SK-N-SH (cell line): ENCODE data around the gene SPATA31D4. TPM values are rescaled to one million over a fixed set of nuclear protein-coding genes. Genes with fewer than 3 reads are reported as not detected.
"Not testable (repeated sequence)": the region's sequence is repeated elsewhere in the genome, so short reads cannot be mapped to it uniquely, and the experiment has no call there.

Source experiments
- CTCF ChIA-PET: fragments of 300-600, 350-600 bp; formaldehyde crosslinking; extraction: SDS; loops from one replicate; lab custom pipeline; 2021; lab: Yijun Ruan, JAX
- POLR2A ChIA-PET: fragments of 350-600 bp; sonication (Branson Sonifier 250); formaldehyde crosslinking; extraction: SDS; loops from one replicate; lab custom pipeline; 2020; ENCODE audit warnings: antibody characterized with exemption, inconsistent platforms; lab: Yijun Ruan, JAX
- DNase-seq: peaks from one replicate; pipeline ENCODE4 v3.0.0; 2012
- H2AFZ ChIP-seq: fragments of 200-600 bp; sonication (generic); 2 replicates; pipeline ENCODE4 v1.8.1; 2016; ENCODE audit warnings: antibody characterized with exemption, mild to moderate bottlenecking, low read depth
- H3F3A ChIP-seq: fragments of 200-600 bp; sonication (generic); replicated peaks from 2 replicates; pipeline ENCODE3; 2016; ENCODE audit warnings: antibody characterized with exemption, mild to moderate bottlenecking; ENCODE audit not compliant: insufficient read depth
- H3K27ac ChIP-seq, 2 experiments: fragments of 200-500 bp in 1 of 2; fragments of 200-600 bp in 1 of 2; sonication (Bioruptor generic) in 1 of 2; sonication (generic), shearing (Covaris generic) in 1 of 2; 2 replicates each; pipeline versions ENCODE4 v1.5.1 to v1.6.1; 2014 to 2016; ENCODE audit warnings: low read depth in 2 of 2, inconsistent platforms in 1 of 2, low read length in 1 of 2, mild to moderate bottlenecking in 1 of 2, mixed read lengths in 1 of 2
- H3K27me3 ChIP-seq: fragments of 200-600 bp; sonication (generic), shearing (Covaris generic); 2 replicates; pipeline ENCODE4 v1.6.1; 2016; ENCODE audit warnings: mixed run types; ENCODE audit not compliant: insufficient read depth
- H3K36me3 ChIP-seq, 2 experiments: fragments of 200-500 bp in 1 of 2; fragments of 200-600 bp in 1 of 2; sonication (Bioruptor generic) in 1 of 2; sonication (generic) in 1 of 2; replicated peaks in 1 of 2; 2 replicates each; pipeline versions ENCODE3 to v1.5.1; 2014 to 2016; ENCODE audit warnings: low read length in 1 of 2, mild to moderate bottlenecking in 1 of 2; ENCODE audit not compliant: insufficient read depth in 2 of 2, control insufficient read depth in 1 of 2
- H3K4me1 ChIP-seq, 2 experiments: fragments of 200-500 bp in 1 of 2; fragments of 200-600 bp in 1 of 2; sonication (Bioruptor generic) in 1 of 2; sonication (generic), shearing (Covaris generic) in 1 of 2; 2 replicates each; pipeline versions ENCODE4 v1.5.1 to v1.6.1; 2014 to 2016; ENCODE audit warnings: low read depth in 1 of 2, low read length in 1 of 2, mixed run types in 1 of 2; ENCODE audit not compliant: insufficient read depth in 2 of 2, control insufficient read depth in 1 of 2
- H3K4me2 ChIP-seq: fragments of 200-600 bp; sonication (generic), shearing (Covaris generic); 2 replicates; pipeline ENCODE4 v1.6.1; 2017; ENCODE audit warnings: mixed run types
- H3K4me3 ChIP-seq, 2 experiments: fragments of 200-500 bp in 1 of 2; fragments of 200-600 bp in 1 of 2; sonication (Bioruptor generic) in 1 of 2; sonication (generic), shearing (Covaris generic) in 1 of 2; 2 replicates each; pipeline versions ENCODE4 v1.5.1 to v1.8.1; 2014 to 2016; ENCODE audit warnings: low read depth in 2 of 2, inconsistent platforms in 1 of 2, low read length in 1 of 2, mild to moderate bottlenecking in 1 of 2, mixed read lengths in 1 of 2, moderate library complexity in 1 of 2
- H3K79me2 ChIP-seq: fragments of 200-600 bp; sonication (generic); 2 replicates; pipeline ENCODE4 v1.8.1; 2017; ENCODE audit warnings: mild to moderate bottlenecking; ENCODE audit not compliant: insufficient read depth
- H3K9ac ChIP-seq: fragments of 200-600 bp; sonication (generic); 2 replicates; pipeline ENCODE4 v1.6.1; 2017; ENCODE audit warnings: mixed run types
- H3K9me2 ChIP-seq: fragments of 200-600 bp; sonication (generic); 2 replicates; pipeline ENCODE4 v1.6.1; 2017; ENCODE audit warnings: mixed run types
- H3K9me3 ChIP-seq: fragments of 200-600 bp; sonication (generic); 2 replicates; pipeline ENCODE4 v1.6.1; 2017; ENCODE audit warnings: mixed run types, mild to moderate bottlenecking, moderate library complexity
- H4K20me1 ChIP-seq: fragments of 200-600 bp; sonication (generic); 2 replicates; pipeline ENCODE4 v1.6.1; 2017; ENCODE audit warnings: mild to moderate bottlenecking, mixed run types; ENCODE audit not compliant: insufficient read depth
- CHD2 ChIP-seq: fragments of 150-350 bp; IDR thresholded peaks from 2 replicates; pipeline ENCODE4 v1.6.1; 2018; ENCODE audit warnings: low read length; ENCODE audit not compliant: partially characterized antibody
- EP300 ChIP-seq, 2 experiments: IDR thresholded peaks; 2 replicates each; pipeline versions ENCODE4 v1.4.0 to v1.6.1; 2012; ENCODE audit warnings: borderline replicate concordance in 1 of 2, low read depth in 1 of 2, low read length in 1 of 2
- EZH2phosphoT487 ChIP-seq: fragments of 200-600 bp; sonication (generic); IDR thresholded peaks from 2 replicates; pipeline ENCODE4 v1.6.1; 2017; ENCODE audit warnings: low read depth, mixed run types, mild to moderate bottlenecking, antibody characterized with exemption, moderate library complexity, borderline replicate concordance
- FOXM1 ChIP-seq: IDR thresholded peaks from 2 replicates; pipeline ENCODE4 v1.4.0; 2012; ENCODE audit warnings: low read depth, mild to moderate bottlenecking
- GABPA ChIP-seq: IDR thresholded peaks from 2 replicates; pipeline ENCODE4 v1.4.0; 2012; ENCODE audit warnings: low read depth, mild to moderate bottlenecking
- GATA2 ChIP-seq: sonication (generic); formaldehyde crosslinking; IDR thresholded peaks from 2 replicates; pipeline ENCODE4 v1.5.0; 2020; ENCODE audit warnings: mild to moderate bottlenecking, missing genetic modification reagents
- JUND ChIP-seq: IDR thresholded peaks from 2 replicates; pipeline ENCODE4 v1.4.0; 2012
- NFIC ChIP-seq: IDR thresholded peaks from 2 replicates; pipeline ENCODE4 v1.4.0; 2012; ENCODE audit warnings: borderline replicate concordance
- NRF1 ChIP-seq: IDR thresholded peaks from 2 replicates; pipeline ENCODE4 v1.6.1; 2012; ENCODE audit warnings: low read depth, mild to moderate bottlenecking, low read length
- RCOR1 ChIP-seq: fragments of 150-350 bp; IDR thresholded peaks from 2 replicates; pipeline ENCODE4 v1.6.1; 2017; ENCODE audit warnings: antibody characterized with exemption, low read length
- RFX5 ChIP-seq: IDR thresholded peaks from 2 replicates; pipeline ENCODE4 v1.6.1; 2012; ENCODE audit warnings: mild to moderate bottlenecking, improper control_type of control experiment, low read length
- SIN3A ChIP-seq: IDR thresholded peaks from 2 replicates; pipeline ENCODE4 v1.6.1; 2012; ENCODE audit warnings: low read depth, mild to moderate bottlenecking, low read length, moderate library complexity, borderline replicate concordance
- SMC3 ChIP-seq: IDR thresholded peaks from 2 replicates; pipeline ENCODE4 v1.6.1; 2012; ENCODE audit warnings: low read depth, low read length, improper control_type of control experiment
- TCF12 ChIP-seq: IDR thresholded peaks from 2 replicates; pipeline ENCODE4 v1.4.0; 2012
- YY1 ChIP-seq: IDR thresholded peaks from 2 replicates; pipeline ENCODE4 v1.4.0; 2012; ENCODE audit warnings: low read depth, mild to moderate bottlenecking
- WGBS: methylation state at CpG from one replicate; pipeline ENCODE4 v1.1.6; 2017; ENCODE audit warnings: low lambda C conversion rate; 5-methylcytosine and 5-hydroxymethylcytosine counted together
- polyA plus RNA-seq, 3 experiments: library from polyadenylated mRNA; depleted of rRNA; stranded (reverse); fragments of >200 nt; gene quantifications; 2 replicates each; pipeline ENCODE4 v1.2.3, GENCODE V29; 2012
- TF ChIP-seq, protein P1 (sequence below): fragments of 150-350 bp; IDR thresholded peaks from 2 replicates; pipeline ENCODE4 v1.6.1; 2017; ENCODE audit warnings: antibody characterized with exemption, low read length, low read depth, borderline replicate concordance
- TF ChIP-seq, protein P2 (sequence below): IDR thresholded peaks from 2 replicates; pipeline ENCODE4 v1.4.0; 2012; ENCODE audit warnings: low read depth
- TF ChIP-seq, protein P3 (sequence below): IDR thresholded peaks from 2 replicates; pipeline ENCODE4; 2012
- TF ChIP-seq, protein P4 (sequence below): fragments of 150-350 bp; IDR thresholded peaks from 2 replicates; pipeline ENCODE4 v1.6.1; 2016; ENCODE audit warnings: mild to moderate bottlenecking, low read depth, low read length
- TF ChIP-seq, protein P5 (sequence below): IDR thresholded peaks from 2 replicates; pipeline ENCODE4 v1.4.0; 2012; ENCODE audit warnings: low read depth, borderline replicate concordance

SPATA31D4 gene
- polyA plus RNA-seq, 1 of the 3 experiments (the other 2 are of a cell fraction): not detected

DNA sequence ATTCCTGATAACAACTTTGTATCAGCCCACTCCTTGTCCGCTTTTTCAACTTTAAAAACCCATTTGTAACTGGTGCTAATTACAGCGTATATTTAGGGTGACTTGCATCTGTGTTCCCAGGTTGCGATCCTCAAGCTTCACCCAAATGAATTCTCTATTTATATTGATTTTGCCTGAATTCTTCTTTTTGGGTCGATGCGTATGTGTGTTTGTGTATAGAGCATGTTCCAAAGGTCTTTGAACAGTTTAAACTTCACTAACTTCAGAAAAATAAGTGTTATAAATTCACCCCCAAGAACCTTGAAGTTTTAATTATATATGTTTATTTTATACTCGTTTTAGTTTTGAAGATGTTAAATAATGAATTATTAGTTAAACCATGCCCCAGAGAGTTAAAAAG is 16.1 kb upstream of the SPATA31D4 start (continued):
- TF ChIP-seq, protein P1, sequence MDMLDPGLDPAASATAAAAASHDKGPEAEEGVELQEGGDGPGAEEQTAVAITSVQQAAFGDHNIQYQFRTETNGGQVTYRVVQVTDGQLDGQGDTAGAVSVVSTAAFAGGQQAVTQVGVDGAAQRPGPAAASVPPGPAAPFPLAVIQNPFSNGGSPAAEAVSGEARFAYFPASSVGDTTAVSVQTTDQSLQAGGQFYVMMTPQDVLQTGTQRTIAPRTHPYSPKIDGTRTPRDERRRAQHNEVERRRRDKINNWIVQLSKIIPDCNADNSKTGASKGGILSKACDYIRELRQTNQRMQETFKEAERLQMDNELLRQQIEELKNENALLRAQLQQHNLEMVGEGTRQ: no peak
- TF ChIP-seq FOXM1 (no peak), SMC3 (no peak), SIN3A (no peak), YY1 (no peak), GABPA (no peak)

DNA sequence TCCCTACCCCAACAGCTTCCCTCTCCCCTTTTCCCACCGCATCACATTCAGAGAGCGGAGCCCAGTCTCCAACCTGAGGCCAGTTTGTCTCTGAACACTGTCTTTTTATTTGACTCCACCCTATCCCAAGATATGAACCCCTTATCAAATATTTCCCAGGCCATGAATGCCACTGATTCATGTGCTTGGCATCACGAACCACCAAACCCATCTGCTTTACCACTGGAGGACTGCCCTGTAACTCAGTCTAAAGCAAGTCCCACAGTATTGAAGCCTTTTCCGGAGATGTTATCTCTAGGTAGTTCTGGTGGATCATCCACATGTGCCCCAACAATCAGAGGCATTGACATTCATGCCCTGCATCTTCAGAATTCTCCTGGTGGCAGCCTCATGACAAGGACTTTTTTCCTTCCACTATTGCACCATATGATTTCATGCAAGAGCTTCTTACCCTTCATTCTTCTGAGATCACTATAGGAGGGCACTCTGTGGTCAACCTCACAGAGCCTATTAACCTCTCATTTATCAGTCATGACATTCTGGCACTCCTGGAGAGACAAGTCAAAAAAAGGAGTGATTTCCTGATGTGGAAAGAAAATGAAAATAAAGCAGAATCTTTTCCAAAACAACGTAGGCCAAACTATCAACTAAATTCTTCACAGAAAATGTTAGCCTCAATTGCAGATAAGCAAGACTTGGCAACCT is 12.3 kb upstream of the SPATA31D4 start:
- CTCF ChIA-PET: no interaction called here
- DNase-seq: no peak

DNA sequence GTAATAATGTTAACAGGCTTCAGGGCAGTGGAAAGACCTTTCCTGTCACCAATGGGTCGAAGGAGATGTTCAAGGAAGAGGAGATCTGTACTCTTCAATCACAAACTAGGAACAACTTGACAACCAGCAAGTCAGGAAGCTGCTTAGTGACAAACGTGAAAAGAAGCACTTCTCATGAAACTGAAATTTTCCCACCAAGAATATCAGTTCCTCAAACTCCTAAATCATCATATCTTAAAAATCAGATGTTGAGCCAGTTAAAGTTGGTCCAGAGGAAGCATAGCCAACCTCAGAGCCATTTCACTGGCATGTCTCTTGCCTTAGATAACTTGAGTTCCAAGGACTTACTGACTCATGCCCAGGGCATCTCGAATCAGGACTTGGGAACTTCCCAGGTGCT is 9.7 kb upstream of the SPATA31D4 start:
- CTCF ChIA-PET, H2AFZ ChIP-seq, H3K4me3 ChIP-seq, H3F3A ChIP-seq, H3K9ac ChIP-seq, H3K4me1 ChIP-seq, H3K9me2 ChIP-seq, H3K9me3 ChIP-seq, H3K4me2 ChIP-seq, H4K20me1 ChIP-seq, POLR2A ChIA-PET, H3K27ac ChIP-seq, H3K79me2 ChIP-seq, H3K27me3 ChIP-seq, DNase-seq, H3K36me3 ChIP-seq: not testable (repeated sequence)
- 0% methylated on average over 1 of the region's 3 CpGs for WGBS

More for the DNA sequence above, 12.3 kb upstream of the SPATA31D4 start:
- Histone ChIP-seq H3K4me3 (no peak overlapping the region), H3K9ac (no peak overlapping the region), H3F3A (no peaks in the 10 kb centered on the region), H4K20me1 (no peaks in the 10 kb centered on the region), H3K79me2 (no peaks in the 10 kb centered on the region), H3K36me3 (no peaks in the 10 kb centered on the region), H3K4me1 (no peaks in the 10 kb centered on the region), H2AFZ (no peak overlapping the region), H3K9me2 (no peaks in the 10 kb centered on the region), H3K27ac (no peak overlapping the region), H3K4me2 (no peak overlapping the region), H3K27me3 (no peaks in the 10 kb centered on the region), H3K9me3 (no peaks in the 10 kb centered on the region)
- POLR2A ChIA-PET: no interaction called here
- 62% methylated on average over 5 of the region's 5 CpGs for WGBS
- no peak for TF ChIP-seq GATA2 (CRISPR knock-in tag)
- TF ChIP-seq RFX5: no peak
- TF ChIP-seq FOXM1: no peak
- TF ChIP-seq, protein P2, sequence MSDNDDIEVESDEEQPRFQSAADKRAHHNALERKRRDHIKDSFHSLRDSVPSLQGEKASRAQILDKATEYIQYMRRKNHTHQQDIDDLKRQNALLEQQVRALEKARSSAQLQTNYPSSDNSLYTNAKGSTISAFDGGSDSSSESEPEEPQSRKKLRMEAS: no peak
- TF ChIP-seq RCOR1: no peak
- no peak for TF ChIP-seq EZH2phosphoT487
- no peak for TF ChIP-seq EP300 (IDR thresholded peaks at IDR 0.05; ENCODE audit: borderline replicate concordance in 1 of 2, low read depth in 1 of 2, low read length in 1 of 2)
- TF ChIP-seq, protein P3, sequence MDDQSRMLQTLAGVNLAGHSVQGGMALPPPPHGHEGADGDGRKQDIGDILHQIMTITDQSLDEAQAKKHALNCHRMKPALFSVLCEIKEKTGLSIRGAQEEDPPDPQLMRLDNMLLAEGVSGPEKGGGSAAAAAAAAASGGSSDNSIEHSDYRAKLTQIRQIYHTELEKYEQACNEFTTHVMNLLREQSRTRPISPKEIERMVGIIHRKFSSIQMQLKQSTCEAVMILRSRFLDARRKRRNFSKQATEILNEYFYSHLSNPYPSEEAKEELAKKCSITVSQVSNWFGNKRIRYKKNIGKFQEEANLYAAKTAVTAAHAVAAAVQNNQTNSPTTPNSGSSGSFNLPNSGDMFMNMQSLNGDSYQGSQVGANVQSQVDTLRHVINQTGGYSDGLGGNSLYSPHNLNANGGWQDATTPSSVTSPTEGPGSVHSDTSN: no peak
- TF ChIP-seq, protein P4, sequence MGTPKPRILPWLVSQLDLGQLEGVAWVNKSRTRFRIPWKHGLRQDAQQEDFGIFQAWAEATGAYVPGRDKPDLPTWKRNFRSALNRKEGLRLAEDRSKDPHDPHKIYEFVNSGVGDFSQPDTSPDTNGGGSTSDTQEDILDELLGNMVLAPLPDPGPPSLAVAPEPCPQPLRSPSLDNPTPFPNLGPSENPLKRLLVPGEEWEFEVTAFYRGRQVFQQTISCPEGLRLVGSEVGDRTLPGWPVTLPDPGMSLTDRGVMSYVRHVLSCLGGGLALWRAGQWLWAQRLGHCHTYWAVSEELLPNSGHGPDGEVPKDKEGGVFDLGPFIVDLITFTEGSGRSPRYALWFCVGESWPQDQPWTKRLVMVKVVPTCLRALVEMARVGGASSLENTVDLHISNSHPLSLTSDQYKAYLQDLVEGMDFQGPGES: no peak
- TF ChIP-seq NFIC: no peak
- TF ChIP-seq NRF1: no peak
- no peak for TF ChIP-seq CHD2
- no peak for TF ChIP-seq JUND
- TF ChIP-seq SMC3: no peak
- no peak for TF ChIP-seq TCF12
- TF ChIP-seq, protein P5, sequence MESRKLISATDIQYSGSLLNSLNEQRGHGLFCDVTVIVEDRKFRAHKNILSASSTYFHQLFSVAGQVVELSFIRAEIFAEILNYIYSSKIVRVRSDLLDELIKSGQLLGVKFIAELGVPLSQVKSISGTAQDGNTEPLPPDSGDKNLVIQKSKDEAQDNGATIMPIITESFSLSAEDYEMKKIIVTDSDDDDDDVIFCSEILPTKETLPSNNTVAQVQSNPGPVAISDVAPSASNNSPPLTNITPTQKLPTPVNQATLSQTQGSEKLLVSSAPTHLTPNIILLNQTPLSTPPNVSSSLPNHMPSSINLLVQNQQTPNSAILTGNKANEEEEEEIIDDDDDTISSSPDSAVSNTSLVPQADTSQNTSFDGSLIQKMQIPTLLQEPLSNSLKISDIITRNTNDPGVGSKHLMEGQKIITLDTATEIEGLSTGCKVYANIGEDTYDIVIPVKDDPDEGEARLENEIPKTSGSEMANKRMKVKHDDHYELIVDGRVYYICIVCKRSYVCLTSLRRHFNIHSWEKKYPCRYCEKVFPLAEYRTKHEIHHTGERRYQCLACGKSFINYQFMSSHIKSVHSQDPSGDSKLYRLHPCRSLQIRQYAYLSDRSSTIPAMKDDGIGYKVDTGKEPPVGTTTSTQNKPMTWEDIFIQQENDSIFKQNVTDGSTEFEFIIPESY: no peak
